HEK293 (cell line): ENCODE results near the gene BCL11A.

Source experiments
- CTCF ChIA-PET: fragments of 350-600 bp; formaldehyde crosslinking; extraction: SDS; loops from one replicate; lab custom pipeline; 2021; ENCODE audit warnings: antibody characterized with exemption; lab: Yijun Ruan, JAX
- POLR2A ChIA-PET: fragments of 300-600 bp; formaldehyde crosslinking; extraction: SDS; loops from one replicate; lab custom pipeline; 2020; ENCODE audit warnings: antibody characterized with exemption, inconsistent platforms; lab: Yijun Ruan, JAX
- H3K27ac ChIP-seq: fragments of 200-500 bp; sonication (Bioruptor generic); 2 replicates; pipeline ENCODE4 v1.5.1; 2014; ENCODE audit warnings: low read depth, low read length, control low read depth, inconsistent platforms; ENCODE audit errors: extremely low read depth
- H3K36me3 ChIP-seq, 2 experiments: fragments of 200-500 bp in 1 of 2; sonication (Bioruptor generic) in 1 of 2; 1 replicate in 1 of 2; 2 replicates in 1 of 2; pipeline ENCODE4 v1.5.1; 2014 to 2017; ENCODE audit warnings: inconsistent platforms in 2 of 2, low read length in 2 of 2; ENCODE audit not compliant: control insufficient read depth in 2 of 2, insufficient read depth in 1 of 2
- H3K4me1 ChIP-seq: fragments of 200-500 bp; sonication (Bioruptor generic); 2 replicates; pipeline ENCODE4 v1.5.1; 2014; ENCODE audit warnings: mild to moderate bottlenecking, low read length, inconsistent platforms; ENCODE audit not compliant: control insufficient read depth, insufficient read depth
- H3K4me3 ChIP-seq: 2 replicates; pipeline ENCODE4 v1.5.1; 2011; ENCODE audit warnings: low read depth, mild to moderate bottlenecking, control low read depth, low read length, moderate library complexity
- H3K9me3 ChIP-seq: fragments of 200-500 bp; sonication (Bioruptor generic); 2 replicates; pipeline ENCODE4 v1.5.1; 2014; ENCODE audit warnings: low read depth, low read length, inconsistent platforms; ENCODE audit not compliant: control insufficient read depth, insufficient read depth
- FEZF1 ChIP-seq: fragments of 450-650 bp; formaldehyde crosslinking; IDR thresholded peaks from 2 replicates; pipeline ENCODE4 v1.5.1; 2016; ENCODE audit warnings: missing biosample characterization, missing genetic modification characterization
- ZBTB7A ChIP-seq: fragments of 450-650 bp; formaldehyde crosslinking; IDR thresholded peaks from 2 replicates; pipeline ENCODE4 v1.5.1; 2016; ENCODE audit warnings: low read depth, missing biosample characterization, missing genetic modification characterization
- ZNF2 ChIP-seq: fragments of 450-650 bp; formaldehyde crosslinking; IDR thresholded peaks from 2 replicates; pipeline ENCODE4 v1.5.1; 2016; ENCODE audit warnings: missing biosample characterization, missing genetic modification characterization
- ZNF214 ChIP-seq: fragments of 450-650 bp; formaldehyde crosslinking; IDR thresholded peaks from 2 replicates; pipeline ENCODE4 v1.5.1; 2017; ENCODE audit warnings: missing biosample characterization, mild to moderate bottlenecking, missing genetic modification characterization, borderline replicate concordance
- ZNF24 ChIP-seq: fragments of 450-650 bp; formaldehyde crosslinking; IDR thresholded peaks from 2 replicates; pipeline ENCODE4 v1.5.1; 2016; ENCODE audit warnings: missing biosample characterization, missing genetic modification characterization
- ZNF274 ChIP-seq, 2 experiments: fragments of 200-500 bp in 1 of 2; fragments of 450-650 bp in 1 of 2; sonication (Bioruptor generic) in 1 of 2; formaldehyde crosslinking in 1 of 2; IDR thresholded peaks; 2 replicates each; pipeline versions ENCODE4 v1.5.1 to v1.6.1; 2014 to 2016; ENCODE audit warnings: borderline replicate concordance in 1 of 2, inconsistent platforms in 1 of 2, low read length in 1 of 2, missing biosample characterization in 1 of 2, missing genetic modification characterization in 1 of 2
- ZNF394 ChIP-seq: fragments of 450-650 bp; formaldehyde crosslinking; IDR thresholded peaks from 2 replicates; pipeline ENCODE4 v1.5.1; 2016; ENCODE audit warnings: missing biosample characterization, missing genetic modification characterization, mild to moderate bottlenecking, moderate library complexity, borderline replicate concordance
- ZNF423 ChIP-seq: fragments of 450-650 bp; formaldehyde crosslinking; IDR thresholded peaks from 2 replicates; pipeline ENCODE4 v1.5.1; 2016; ENCODE audit warnings: missing biosample characterization, missing genetic modification characterization
- ZNF600 ChIP-seq: fragments of 450-650 bp; formaldehyde crosslinking; IDR thresholded peaks from 2 replicates; pipeline ENCODE4 v1.5.1; 2016; ENCODE audit warnings: missing biosample characterization, missing genetic modification characterization
- ZNF670 ChIP-seq: fragments of 450-650 bp; formaldehyde crosslinking; IDR thresholded peaks from 2 replicates; pipeline ENCODE4 v1.5.1; 2016; ENCODE audit warnings: missing biosample characterization, missing genetic modification characterization, low read depth
- ZNF707 ChIP-seq: fragments of 450-650 bp; formaldehyde crosslinking; IDR thresholded peaks from 2 replicates; pipeline ENCODE4 v1.5.1; 2016; ENCODE audit warnings: missing biosample characterization, missing genetic modification characterization
- ZNF76 ChIP-seq: fragments of 450-650 bp; formaldehyde crosslinking; IDR thresholded peaks from 2 replicates; pipeline ENCODE4; 2016; ENCODE audit warnings: low read depth, missing biosample characterization, missing genetic modification characterization, borderline replicate concordance
- TF ChIP-seq, protein P1 (sequence below): fragments of 450-650 bp; formaldehyde crosslinking; IDR thresholded peaks from 2 replicates; pipeline ENCODE4 v1.5.1; 2016; ENCODE audit warnings: missing biosample characterization, missing genetic modification characterization, low read depth
- TF ChIP-seq, protein P2 (sequence below): fragments of 450-650 bp; IDR thresholded peaks from 2 replicates; pipeline ENCODE4 v1.5.1; 2018; ENCODE audit warnings: missing biosample characterization, missing genetic modification characterization
- TF ChIP-seq, protein P3 (sequence below): fragments of 450-650 bp; IDR thresholded peaks from 2 replicates; pipeline ENCODE4 v1.5.1; 2018; ENCODE audit warnings: missing biosample characterization, mild to moderate bottlenecking, missing genetic modification characterization
- TF ChIP-seq, protein P4 (sequence below): fragments of 450-650 bp; formaldehyde crosslinking; IDR thresholded peaks from 2 replicates; pipeline ENCODE4 v1.5.1; 2016; ENCODE audit warnings: missing biosample characterization, missing genetic modification characterization

Gene BCL11A

DNA sequence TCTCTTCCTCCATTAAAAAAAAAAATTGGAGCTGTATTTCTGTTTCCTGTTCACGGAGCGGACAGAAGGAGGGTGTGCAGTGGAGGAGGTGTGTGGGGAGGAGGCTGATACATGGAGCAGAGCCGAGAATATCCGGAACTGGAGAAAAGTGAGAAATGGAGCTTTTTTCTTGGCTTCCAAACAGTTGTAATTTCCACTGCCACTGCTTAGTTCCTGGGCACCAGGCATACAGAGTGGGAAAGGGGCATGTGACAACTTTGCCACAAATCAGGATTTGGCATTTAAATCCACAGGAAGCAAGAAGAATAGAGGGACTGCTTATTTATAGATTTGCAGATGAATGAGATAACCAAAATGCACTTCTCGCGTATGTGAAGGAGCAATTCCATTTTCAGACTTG, 71.2 kb downstream of the BCL11A start (continued):
- TF ChIP-seq, protein P1, sequence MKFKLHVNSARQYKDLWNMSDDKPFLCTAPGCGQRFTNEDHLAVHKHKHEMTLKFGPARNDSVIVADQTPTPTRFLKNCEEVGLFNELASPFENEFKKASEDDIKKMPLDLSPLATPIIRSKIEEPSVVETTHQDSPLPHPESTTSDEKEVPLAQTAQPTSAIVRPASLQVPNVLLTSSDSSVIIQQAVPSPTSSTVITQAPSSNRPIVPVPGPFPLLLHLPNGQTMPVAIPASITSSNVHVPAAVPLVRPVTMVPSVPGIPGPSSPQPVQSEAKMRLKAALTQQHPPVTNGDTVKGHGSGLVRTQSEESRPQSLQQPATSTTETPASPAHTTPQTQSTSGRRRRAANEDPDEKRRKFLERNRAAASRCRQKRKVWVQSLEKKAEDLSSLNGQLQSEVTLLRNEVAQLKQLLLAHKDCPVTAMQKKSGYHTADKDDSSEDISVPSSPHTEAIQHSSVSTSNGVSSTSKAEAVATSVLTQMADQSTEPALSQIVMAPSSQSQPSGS (tag by site-specific recombination) = no peak
- TF ChIP-seq ZNF2 (tag by site-specific recombination) = no peak
- TF ChIP-seq, protein P2, sequence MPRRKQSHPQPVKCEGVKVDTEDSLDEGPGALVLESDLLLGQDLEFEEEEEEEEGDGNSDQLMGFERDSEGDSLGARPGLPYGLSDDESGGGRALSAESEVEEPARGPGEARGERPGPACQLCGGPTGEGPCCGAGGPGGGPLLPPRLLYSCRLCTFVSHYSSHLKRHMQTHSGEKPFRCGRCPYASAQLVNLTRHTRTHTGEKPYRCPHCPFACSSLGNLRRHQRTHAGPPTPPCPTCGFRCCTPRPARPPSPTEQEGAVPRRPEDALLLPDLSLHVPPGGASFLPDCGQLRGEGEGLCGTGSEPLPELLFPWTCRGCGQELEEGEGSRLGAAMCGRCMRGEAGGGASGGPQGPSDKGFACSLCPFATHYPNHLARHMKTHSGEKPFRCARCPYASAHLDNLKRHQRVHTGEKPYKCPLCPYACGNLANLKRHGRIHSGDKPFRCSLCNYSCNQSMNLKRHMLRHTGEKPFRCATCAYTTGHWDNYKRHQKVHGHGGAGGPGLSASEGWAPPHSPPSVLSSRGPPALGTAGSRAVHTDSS (tag by site-specific recombination) = no peak

DNA sequence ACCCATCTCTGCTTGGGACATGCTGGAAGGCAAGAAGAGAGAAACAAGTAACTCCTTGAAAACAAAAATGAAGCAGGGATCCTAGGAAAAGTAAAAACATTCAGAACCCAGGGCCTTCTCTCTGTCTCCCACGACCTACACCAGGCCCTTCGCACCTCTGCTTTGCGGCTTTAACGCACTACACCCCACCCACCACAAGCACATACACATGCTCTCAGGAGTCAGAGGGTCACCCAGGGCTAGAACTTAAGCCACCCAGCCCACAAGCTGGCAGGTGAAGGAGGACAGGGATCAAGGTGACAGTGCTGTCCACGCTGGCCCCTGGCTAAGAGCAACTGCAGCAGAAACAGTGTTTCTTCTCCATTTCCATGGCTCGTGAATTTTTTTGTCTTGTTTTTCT, 72.2 kb downstream of the BCL11A start:
- H3K36me3 ChIP-seq = peaks cover 0 to 11% of the 10 kb centered on the region in 2 experiments; a peak in 2 of 3 replicates
- H3K4me1 ChIP-seq = peaks cover 19% of the 10 kb centered on the region
- H3K9me3 ChIP-seq = no peaks in the 10 kb centered on the region
- TF ChIP-seq ZBTB7A (tag by site-specific recombination) (no peak), ZNF394 (tag by site-specific recombination) (no peak), ZNF670 (no peak), ZNF707 (tag by site-specific recombination) (no peak), ZNF76 (tag by site-specific recombination) (no peak), ZNF600 (tag by site-specific recombination) (no peak), ZNF24 (tag by site-specific recombination) (no peak), ZNF214 (tag by site-specific recombination) (no peak), ZNF274 (IDR thresholded peaks at IDR 0.05; ENCODE audit: low read length) (no peak), ZNF274 (tag by site-specific recombination; IDR thresholded peaks at IDR 0.05; ENCODE audit: borderline replicate concordance) (no peak), ZNF423 (tag by site-specific recombination) (no peak)
- TF ChIP-seq, protein P3, sequence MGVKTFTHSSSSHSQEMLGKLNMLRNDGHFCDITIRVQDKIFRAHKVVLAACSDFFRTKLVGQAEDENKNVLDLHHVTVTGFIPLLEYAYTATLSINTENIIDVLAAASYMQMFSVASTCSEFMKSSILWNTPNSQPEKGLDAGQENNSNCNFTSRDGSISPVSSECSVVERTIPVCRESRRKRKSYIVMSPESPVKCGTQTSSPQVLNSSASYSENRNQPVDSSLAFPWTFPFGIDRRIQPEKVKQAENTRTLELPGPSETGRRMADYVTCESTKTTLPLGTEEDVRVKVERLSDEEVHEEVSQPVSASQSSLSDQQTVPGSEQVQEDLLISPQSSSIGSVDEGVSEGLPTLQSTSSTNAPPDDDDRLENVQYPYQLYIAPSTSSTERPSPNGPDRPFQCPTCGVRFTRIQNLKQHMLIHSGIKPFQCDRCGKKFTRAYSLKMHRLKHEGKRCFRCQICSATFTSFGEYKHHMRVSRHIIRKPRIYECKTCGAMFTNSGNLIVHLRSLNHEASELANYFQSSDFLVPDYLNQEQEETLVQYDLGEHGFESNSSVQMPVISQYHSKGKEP (tag by site-specific recombination) = no peak
- TF ChIP-seq, protein P4, sequence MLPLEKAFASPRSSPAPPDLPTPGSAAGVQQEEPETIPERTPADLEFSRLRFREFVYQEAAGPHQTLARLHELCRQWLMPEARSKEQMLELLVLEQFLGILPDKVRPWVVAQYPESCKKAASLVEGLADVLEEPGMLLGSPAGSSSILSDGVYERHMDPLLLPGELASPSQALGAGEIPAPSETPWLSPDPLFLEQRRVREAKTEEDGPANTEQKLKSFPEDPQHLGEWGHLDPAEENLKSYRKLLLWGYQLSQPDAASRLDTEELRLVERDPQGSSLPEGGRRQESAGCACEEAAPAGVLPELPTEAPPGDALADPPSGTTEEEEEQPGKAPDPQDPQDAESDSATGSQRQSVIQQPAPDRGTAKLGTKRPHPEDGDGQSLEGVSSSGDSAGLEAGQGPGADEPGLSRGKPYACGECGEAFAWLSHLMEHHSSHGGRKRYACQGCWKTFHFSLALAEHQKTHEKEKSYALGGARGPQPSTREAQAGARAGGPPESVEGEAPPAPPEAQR (tag by site-specific recombination) = no peak
- H3K27ac ChIP-seq = no peak overlapping the region
- CTCF ChIA-PET = no interaction called here
- H3K4me3 ChIP-seq = no peak overlapping the region
- POLR2A ChIA-PET = no interaction called here

DNA sequence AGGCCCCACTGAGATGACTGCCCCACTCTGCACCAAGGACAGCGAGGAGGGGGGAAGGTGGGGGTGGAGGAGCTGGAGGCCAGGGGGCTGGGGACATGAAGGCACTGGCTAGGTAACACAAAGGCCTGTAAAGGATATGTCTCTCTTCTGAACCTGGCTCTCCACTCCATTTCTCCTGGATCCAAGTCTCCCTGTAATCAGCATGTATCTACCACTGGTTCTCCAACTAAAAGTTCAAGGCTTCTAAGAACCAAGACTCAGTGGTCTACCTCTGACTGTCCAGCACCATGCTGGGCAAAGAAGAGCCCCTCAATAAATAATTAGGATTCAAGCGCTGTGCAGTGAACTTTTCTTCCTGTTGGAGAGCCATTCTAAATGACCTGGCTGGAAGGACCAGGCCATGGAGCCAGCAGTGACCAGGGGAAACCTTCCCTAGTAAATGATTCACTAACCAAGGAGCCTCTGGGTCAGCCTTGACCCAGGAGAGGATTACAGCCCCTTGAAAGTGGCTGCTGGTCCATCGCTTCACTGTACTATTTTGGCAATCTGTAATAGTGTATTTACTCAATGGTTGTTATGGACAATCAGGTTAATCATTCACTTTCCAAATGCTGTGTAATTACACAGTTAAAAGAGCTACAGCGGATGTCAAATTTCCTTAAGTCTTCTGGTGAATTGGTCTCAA, 73.2 kb downstream of the BCL11A start:
- H3K27ac ChIP-seq = no peak overlapping the region

More for the DNA sequence above, 73.2 kb downstream of the BCL11A start:
- CTCF ChIA-PET = no interaction called here
- H3K36me3 ChIP-seq = peaks cover 0 to 11% of the 10 kb centered on the region in 2 experiments; a peak in 2 of 3 replicates
- no peak for TF ChIP-seq FEZF1 (tag by site-specific recombination)
- peaks cover 23% of the 10 kb centered on the region for H3K4me1 ChIP-seq
- H3K4me3 ChIP-seq = no peak overlapping the region
- H3K9me3 ChIP-seq = no peaks in the 10 kb centered on the region
- POLR2A ChIA-PET = no interaction called here
